Activated CD4-positive, CD25-positive, alpha-beta regulatory T cell treated with anti-CD3 and anti-CD28 coated beads, Interleukin-2, amount 50 U/mL, for 16 hours (primary cell): ENCODE results near the gene CACNA1G.

ENCODE experiments used
- DNase-seq: peaks from one replicate; pipeline ENCODE4 v3.0.0-alpha.2; 2020; ENCODE audit warnings: low read depth, low spot score

Gene CACNA1G

DNA sequence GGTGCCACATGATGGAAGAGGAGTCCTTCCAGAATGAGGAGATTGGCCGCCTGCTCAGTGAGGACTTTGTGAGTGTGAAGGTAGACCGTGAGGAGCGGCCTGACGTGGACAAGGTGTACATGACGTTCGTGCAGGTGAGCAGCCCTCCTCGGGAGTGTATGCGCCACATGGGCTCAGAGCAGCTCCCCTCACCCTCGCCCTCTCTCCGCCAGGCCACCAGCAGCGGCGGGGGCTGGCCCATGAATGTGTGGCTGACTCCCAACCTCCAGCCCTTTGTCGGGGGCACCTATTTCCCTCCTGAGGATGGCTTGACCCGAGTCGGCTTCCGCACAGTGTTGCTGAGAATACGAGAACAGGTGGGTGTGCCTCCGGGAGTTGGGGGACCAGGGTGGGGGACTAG, 11.7 kb upstream of the CACNA1G start:
- no peak for DNase-seq

DNA sequence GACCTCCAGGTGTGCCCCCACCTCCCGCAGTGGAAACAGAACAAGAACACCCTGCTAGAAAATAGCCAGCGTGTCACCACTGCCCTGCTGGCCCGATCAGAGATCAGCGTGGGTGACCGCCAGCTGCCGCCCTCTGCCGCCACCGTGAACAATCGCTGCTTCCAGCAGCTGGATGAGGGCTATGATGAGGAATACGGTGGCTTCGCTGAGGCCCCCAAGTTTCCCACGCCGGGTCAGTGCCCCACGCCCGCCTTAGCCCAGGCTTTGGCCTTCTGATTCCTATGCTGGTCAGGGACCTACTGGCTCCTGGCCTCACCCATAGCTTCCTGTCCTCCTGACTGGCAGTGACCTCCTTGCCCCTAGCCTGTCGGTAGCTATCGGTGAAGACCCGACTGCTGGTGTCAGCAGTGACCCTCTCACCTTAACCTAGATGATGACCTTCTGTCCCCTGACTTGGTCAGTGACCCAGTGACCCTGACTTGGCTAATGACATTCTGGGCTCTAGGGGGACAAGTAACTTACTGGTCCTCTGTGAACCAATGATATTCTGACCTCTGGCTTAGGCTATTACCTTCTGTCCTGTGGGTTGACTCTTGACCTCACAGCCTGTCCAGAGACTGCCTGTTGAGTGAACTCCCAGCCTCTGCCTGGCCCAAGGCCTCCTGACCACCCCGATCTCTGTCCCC, 11.1 kb upstream of the CACNA1G start:
- DNase-seq, result no peak

DNA sequence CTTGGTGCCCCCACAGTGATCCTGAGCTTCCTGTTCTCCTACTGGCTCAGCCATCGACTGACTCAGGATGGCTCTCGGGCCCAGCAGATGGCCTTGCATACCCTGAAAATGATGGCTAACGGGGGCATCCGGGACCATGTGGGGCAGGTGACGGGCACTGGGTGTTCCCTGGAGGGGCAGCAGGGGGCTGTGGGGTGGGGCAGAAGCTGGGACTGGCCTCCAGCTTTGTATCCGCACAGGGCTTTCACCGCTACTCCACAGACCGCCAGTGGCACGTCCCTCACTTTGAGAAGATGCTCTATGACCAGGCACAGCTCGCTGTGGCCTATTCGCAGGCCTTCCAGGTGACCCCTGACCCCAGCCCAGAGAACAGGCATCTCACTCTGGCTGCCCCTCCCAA, 10.5 kb upstream of the CACNA1G start:
- no peak for DNase-seq

DNA sequence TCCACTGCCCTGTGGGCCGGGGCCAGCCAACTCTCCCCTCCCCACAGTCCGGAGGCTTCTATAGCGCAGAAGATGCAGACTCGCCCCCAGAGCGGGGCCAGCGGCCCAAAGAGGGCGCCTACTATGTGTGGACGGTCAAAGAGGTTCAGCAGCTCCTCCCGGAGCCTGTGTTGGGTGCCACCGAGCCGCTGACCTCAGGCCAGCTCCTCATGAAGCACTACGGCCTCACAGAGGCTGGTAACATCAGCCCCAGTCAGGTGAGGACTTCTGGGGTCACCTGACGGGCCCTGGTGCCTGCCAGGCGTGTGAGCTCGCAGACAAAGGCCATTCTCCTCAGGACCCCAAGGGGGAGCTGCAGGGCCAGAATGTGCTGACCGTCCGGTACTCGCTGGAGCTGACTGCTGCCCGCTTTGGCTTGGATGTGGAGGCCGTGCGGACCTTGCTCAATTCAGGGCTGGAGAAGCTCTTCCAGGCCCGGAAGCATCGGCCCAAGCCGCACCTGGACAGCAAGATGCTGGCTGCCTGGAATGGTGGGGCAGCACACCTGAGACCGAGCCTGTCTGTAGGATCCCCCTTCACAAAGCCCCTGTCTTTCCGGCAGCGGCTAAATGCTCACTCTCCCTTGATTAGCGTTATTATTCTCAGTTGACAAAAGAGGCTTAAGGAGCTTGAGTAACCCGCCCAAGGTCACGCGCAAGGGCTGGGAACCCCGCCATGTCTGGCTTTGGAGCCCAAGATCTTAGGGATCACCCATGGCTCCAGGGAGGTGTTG, 9.7 kb upstream of the CACNA1G start:
- DNase-seq, result no peak

DNA sequence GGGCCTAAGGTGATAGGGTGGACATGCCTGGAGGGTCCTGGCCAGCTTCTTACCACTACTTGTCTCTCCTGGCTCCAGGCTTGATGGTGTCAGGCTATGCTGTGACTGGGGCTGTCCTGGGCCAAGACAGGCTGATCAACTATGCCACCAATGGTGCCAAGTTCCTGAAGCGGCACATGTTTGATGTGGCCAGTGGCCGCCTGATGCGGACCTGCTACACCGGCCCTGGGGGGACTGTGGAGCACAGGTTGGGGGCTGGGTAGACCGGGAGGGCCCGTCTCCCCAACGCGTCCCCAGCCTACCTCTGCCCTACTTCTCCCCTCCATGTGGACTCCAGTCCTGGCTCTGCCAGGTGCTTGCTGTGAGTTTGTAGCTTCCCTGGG, 9.1 kb upstream of the CACNA1G start:
- DNase-seq, result no peak

DNA sequence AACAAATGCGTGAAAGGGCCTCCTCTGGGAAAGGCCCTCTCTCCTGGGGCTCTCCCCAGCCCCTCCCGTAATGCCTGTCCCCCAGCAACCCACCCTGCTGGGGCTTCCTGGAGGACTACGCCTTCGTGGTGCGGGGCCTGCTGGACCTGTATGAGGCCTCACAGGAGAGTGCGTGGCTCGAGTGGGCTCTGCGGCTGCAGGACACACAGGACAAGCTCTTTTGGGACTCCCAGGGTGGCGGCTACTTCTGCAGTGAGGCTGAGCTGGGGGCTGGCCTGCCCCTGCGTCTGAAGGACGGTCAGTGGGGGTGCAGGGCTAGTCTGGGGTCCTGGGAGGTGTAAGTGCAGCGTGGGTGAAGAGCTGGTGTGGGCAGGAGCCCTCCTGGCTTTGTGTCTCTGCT, 8.6 kb upstream of the CACNA1G start:
- DNase-seq, result no peak

DNA sequence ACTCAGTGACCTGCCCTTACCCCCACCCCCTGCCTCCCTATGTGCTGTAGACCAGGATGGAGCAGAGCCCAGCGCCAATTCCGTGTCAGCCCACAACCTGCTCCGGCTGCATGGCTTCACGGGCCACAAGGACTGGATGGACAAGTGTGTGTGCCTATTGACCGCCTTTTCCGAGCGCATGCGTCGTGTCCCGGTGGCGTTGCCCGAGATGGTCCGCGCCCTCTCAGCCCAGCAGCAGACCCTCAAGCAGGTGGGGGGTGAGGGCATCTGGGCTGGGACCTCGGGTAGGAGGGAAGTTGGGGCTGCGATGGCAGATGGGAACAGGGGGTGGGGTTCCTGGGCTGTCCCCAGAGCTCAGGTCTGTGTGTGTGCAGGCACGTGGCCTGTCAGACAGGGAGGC, 6.3 kb upstream of the CACNA1G start:
- no peak for DNase-seq

DNA sequence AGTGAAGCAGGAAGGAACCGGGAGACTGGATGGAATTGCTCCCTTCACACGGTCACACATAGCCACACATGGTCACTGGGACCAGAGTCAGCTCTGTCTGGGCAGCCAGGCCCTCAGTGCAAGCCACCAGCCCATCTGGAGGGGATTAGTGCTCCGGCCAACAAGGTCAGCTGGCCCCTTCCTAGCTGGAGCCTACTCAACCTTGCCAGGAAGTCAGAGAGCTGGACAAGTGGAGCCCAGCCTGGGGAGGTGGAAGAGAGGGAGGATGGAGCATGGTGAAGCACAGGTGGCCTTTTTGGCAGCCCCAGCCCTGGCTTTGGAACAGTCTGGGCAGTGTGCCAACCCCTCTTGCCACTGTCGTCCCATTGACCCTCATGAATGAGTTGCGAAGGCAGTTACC, 3.7 kb upstream of the CACNA1G start:
- DNase-seq, result no peak

DNA sequence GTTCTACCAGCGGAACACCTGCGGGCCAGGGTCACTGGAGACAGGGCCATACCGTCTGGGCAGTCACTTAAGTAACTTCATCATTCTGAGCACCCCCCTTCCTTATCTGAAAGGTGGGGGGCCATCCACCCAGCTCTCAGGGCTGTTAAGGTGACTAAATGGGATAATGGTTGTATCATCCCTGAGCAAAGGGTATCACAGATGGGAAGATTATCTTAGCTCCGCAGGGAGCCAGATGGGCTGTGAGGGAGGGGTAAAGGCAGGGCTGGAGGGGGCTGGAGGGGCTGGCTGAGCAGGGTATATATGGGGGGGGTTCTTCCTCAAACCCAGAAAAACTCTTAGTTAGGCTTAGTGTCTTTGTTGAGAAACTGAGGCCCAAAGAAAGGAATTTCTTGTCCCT, 2.9 kb upstream of the CACNA1G start:
- no peak for DNase-seq

DNA sequence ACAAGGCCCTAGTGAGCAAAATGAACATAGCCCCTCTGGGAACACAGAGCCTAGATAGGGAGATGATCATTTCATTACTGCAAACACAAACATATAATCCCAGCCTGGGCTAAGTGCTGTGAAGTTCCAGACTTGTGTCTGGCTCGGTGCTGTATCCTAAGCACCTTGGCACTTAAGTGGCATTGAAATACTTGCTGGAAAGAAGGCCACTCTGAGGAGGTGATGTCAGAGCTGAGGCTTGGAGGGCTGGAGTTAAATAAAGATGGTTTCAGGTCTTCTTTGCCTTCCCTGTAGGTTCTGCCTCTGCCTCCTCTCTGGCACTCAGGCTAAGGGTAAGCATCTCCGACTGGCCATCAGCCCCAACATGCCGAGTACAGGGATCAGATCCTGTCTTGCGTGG, 2.4 kb upstream of the CACNA1G start:
- DNase-seq, result no peak

DNA sequence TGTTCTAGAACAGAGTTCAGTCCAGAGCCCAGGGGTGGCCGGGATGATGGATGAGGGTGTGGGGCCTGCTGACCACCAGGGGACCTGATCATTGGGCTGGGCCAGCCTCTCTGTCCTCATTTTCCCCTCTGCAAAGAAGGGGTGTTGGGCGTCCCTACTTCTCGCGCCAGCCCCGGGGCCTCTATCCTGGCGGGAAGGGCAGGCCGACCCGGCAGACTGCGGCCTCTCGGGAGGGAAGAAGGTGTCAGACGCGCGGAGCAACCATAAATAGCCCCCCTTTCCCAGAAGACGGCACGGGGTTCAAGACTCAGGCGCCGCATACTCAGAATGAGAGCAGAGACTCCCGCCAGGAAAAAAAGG, 2.0 kb upstream of the CACNA1G start:
- no peak for DNase-seq

DNA sequence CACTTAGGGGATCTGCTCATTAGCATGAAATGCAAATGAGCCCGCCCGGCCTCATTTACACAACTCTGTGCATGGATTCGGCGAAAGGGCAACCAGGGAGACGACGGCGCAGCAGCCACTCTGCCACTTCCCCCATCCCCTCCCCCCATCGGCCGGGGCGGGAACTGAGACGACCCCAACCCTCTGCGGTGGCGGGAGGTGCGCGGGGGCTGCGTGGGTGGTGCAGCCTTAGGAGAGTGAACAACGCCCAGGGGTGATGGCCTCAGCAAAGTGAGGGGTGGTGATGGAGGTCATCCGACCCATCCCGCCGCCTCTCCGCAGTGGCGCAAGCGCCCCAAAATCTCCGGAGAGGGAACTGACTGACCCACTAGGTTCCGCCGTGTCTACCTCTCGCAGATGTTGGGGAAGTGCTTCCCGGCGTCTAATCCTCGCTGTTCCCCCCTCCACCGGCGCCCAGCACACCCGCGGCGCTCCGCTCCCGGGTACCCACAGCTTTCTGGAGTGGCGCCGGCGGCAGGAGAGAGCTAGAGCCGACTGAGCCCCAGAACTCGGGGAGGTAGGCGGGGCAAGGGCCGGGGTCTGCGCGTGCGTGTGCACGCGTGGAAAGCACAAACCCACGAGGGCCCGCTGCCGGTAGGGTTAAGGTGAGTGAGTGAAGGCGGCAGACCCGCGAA, 1.4 kb upstream of the CACNA1G start:
- DNase-seq, result no peak

DNA sequence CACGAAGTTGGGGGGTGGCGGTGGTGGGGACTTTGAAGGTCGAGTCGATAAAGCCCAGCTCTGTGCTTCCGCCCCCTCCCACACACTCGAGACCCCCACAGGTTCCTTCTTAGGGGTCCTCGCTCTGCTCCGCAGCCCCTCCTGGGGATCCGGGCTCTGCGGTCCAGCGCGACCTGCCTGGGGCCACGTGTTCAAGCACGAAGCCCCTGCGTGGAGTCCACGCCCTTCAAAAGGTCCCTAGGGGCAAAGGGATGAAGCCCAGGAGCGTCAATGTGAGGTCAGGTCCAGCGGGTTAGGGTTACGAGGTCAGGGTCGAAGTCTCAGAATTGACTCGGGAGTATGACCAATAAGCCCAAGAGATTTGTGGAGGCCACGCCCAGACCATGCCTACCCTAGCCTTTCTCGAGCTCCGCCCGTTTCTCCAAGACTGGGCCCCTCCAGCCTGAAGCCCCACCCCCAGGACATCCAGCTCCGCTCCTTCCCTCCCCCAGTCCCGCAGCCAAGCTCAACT, 786 bp upstream of the CACNA1G start:
- DNase-seq, result no peak

DNA sequence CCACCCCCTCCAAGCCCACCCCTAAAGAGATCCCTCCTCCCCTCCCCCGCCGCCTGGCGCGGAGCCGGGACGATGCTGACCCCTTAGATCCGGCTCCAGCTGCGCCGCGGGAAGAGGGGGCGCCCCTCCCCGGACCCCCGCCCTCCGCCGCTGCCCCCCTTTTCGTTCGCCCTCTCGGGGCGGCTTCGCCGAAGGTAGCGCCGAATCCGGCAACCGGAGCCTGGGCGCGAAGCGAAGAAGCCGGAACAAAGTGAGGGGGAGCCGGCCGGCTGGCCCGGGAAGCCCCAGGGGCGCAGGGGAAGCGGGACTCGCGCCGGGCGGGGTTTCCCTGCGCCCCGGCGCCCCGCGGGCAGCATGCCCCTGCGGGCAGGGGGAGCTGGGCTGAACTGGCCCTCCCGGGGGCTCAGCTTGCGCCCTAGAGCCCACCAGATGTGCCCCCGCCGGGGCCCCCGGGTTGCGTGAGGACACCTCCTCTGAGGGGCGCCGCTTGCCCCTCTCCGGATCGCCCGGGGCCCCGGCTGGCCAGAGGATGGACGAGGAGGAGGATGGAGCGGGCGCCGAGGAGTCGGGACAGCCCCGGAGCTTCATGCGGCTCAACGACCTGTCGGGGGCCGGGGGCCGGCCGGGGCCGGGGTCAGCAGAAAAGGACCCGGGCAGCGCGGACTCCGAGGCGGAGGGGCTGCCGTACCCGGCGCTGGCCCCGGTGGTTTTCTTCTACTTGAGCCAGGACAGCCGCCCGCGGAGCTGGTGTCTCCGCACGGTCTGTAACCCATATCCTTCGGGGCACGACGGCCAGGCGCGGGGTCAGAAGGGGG, 623 bp downstream of the CACNA1G start:
- DNase-seq, result no peak

DNA sequence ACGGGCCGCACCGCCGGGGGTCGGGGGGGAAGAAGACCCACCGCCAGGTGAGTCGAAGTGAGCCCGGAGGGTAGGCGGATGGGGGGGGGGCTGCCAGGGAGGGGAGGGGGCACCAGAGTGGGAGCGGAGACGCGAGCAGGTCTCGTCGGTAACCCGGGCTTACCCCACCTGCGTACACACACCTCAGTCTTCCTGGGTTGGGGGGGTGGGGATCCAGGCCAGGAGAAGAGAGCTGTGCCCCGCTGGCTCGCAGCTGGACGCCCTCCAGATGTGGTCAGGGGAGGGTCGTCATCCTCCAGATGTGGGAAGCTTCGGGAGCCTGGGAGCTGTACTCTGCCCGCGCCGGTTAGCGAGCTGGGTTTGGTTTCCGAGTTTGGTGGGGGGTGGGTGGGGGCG, 1.2 kb downstream of the CACNA1G start:
- DNase-seq, result no peak

DNA sequence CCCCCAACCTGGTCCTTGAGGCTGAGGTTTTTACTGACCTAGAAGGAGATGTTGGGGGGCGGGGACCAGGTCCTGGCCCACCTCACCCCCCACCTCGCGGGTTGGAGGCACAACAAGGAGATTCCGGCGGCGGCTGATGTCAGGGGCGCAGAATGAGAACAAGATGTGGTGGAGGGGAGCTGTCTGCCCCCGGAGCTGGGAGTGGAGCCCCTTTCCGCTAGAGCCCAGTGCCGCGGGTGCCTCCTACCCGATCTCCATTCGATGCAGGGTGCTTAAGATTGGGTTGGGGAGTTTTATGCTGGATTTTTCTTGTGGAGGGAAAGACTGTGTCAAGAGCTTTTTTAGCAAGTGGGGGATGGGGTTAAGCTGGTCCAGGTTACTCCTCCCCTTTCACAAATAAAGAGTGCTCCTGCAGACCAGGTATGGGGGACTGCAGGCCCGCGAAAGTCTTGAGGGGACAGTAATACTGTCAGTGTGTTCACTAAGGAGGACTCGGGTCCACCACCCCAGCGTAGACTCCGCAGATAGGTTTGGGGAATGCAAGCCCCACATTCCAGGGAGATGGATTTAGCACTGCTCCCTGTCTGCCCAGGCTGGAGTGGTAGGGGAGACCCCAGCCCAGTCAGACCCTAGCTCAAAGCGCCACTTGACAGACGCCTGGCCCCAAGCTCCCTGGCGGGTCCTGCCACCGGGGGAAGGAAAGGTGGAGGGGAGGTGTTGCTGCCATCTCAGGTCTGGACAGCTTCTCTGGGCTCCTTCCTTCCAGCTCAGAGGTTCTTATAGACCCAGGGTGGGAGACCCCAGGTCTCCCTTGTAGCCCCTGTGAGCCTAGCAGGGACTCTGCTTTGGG, 2.0 kb downstream of the CACNA1G start:
- DNase-seq, result no peak

DNA sequence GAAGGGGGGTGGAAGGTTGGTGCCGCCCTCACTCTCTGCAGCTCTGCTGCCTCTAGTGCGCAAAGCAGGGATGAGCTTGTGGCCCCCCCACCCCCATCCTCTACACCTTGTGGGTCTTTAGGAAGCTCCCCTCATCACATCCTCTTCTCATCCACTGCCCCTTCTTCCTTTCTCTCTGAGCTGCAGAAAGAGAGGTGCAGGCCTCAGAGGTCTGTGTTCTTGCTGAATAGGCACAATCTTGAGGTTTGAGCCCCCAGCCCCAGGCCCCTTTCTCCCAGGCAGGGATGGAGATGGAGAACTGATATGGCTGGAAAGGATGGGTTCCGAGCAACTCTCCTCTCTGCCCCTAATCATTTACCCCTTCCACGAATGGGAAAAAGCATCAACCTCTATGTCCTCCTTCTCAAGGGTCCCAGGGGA, 2.6 kb downstream of the CACNA1G start:
- no peak for DNase-seq

DNA sequence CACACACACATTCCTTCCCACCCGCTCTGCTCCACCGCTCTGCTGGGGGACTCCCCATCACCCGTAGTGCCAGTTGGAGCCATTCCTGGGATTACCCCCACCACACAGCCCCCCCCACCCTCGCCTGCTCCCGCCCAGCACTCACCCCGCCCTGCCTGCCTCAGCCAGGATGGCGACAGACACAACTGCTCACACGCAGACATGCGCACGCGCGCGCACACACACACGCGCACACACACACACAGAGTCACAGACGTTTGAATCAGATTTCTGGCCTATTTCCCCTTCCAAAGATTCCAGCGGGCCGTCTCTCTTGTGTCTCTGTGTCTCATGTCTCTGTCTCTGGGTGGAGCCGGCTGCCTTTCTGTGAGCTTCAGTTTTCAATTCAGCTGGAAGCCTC, 4.4 kb downstream of the CACNA1G start:
- no peak for DNase-seq

DNA sequence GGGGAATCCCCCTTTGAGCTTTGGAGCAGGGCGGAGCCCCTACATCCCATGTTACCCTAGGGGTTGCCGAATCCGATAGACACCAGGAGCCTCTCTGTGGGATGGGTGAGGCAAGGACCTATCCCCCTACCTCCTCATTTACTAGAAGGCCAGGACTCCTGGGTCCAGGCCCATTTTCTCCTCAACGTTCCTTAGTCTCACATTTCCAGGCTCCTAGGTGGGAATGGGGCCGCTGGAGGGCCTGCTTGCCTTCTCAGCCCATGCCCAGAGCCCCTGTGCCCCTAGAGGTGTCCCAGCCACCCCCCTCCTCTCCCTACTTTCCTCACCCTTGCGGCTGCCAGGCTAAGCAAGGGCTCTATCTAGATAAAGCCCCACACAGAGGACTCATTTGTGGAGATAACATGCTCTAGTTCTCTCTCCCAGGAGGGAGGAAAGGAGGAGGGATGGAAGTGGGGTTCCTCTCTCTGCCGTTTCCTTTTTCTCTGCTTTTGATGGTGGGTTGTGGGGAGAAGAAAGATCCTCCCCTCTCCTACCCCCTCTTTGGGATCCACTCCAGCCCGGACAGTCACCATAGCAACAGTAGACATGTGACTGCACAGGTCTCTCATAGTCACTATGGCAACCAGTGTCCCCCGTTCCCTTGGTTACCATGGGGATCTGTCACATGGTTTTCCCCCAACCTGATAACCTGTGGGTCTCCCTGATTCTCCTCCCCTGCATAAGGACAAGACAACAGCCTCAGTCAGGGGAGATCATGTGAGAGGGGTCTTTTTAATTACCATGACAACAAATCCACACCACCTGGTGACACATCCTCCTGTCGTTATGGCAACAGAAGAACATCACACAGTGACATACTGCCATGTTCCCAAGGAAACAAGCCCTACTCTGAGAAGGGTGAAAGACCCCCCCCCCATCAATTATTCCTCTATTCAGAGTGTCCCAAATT, 5.2 kb downstream of the CACNA1G start:
- DNase-seq, result no peak

DNA sequence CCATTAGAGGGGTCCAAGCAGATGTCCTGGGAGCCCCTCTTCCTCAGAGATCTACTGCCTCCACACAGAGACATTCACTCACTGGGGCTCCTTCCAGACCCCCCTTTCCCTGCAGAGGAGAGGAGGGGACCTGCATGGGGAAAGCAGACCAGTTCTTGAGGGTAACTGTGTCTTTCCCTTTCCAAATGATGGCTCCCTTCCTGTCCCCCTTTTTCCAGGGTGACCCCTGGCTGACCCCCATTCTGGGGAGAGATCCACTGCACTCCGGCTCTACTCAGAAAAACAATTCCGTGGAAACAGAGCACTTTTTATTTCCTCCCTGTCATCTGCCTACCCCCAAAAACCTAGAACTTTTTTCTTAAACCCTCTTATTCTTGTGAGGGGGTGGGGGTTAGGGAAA, 6.4 kb downstream of the CACNA1G start:
- no peak for DNase-seq
